ENCODE measurements around the gene RASGRF1. TPM values are rescaled to one million over a fixed set of nuclear protein-coding genes. Genes with fewer than 3 reads are reported as not detected.

The RASGRF1 gene
- total RNA-seq, 1 donor = under 0.01 TPM

- H3K9me3 ChIP-seq (ENCODE audit: low read depth, low read length) = no peaks in the 10 kb centered on the region
- H3K27ac ChIP-seq (ENCODE audit: low read depth, low read length) = no peak overlapping the region
- H2AFZ ChIP-seq (ENCODE audit: low read length) = no peak overlapping the region
- peaks cover 3% of the 10 kb centered on the region for H3K27me3 ChIP-seq (ENCODE audit: insufficient read depth, low read length)
- no peaks in the 10 kb centered on the region for H3K4me1 ChIP-seq (ENCODE audit: insufficient read depth, low read length)
- H4K20me1 ChIP-seq (ENCODE audit: insufficient read depth, low read length) = peaks cover 3% of the 10 kb centered on the region
- no peak for DNase-seq (ENCODE audit: insufficient read length, low spot score, missing footprints)
- no peaks in the 10 kb centered on the region for H3K36me3 ChIP-seq (ENCODE audit: insufficient read depth, low read length)
- no peak overlapping the region for H3K4me2 ChIP-seq (ENCODE audit: insufficient read depth, low read length)
- no peak for TF ChIP-seq CTCF (IDR thresholded peaks at IDR 0.05; ENCODE audit: extremely low read depth, low read depth, low read length)
- no peaks in the 10 kb centered on the region for H3K79me2 ChIP-seq (ENCODE audit: insufficient read depth, low read length)
- no peak overlapping the region for H3K4me3 ChIP-seq (ENCODE audit: insufficient read depth, low read length)
These were observed 39.6 kb downstream of the RASGRF1 start for GRCh38 chr15:79051029-79051428.

GRCh38 chr15:79050341-79050740 is 40.2 kb downstream of the RASGRF1 start:
- H3K79me2 ChIP-seq (ENCODE audit: insufficient read depth, low read length) = no peaks in the 10 kb centered on the region
- H3K36me3 ChIP-seq (ENCODE audit: insufficient read depth, low read length) = no peaks in the 10 kb centered on the region
- H4K20me1 ChIP-seq (ENCODE audit: insufficient read depth, low read length) = peaks cover 3% of the 10 kb centered on the region
- H3K4me3 ChIP-seq (ENCODE audit: insufficient read depth, low read length) = no peak overlapping the region
- no peaks in the 10 kb centered on the region for H3K9me3 ChIP-seq (ENCODE audit: low read depth, low read length)
- H3K4me2 ChIP-seq (ENCODE audit: insufficient read depth, low read length) = no peak overlapping the region
- H3K4me1 ChIP-seq (ENCODE audit: insufficient read depth, low read length) = no peaks in the 10 kb centered on the region
- DNase-seq (ENCODE audit: insufficient read length, low spot score, missing footprints) = no peak
- H2AFZ ChIP-seq (ENCODE audit: low read length) = no peak overlapping the region
- no peak overlapping the region for H3K27ac ChIP-seq (ENCODE audit: low read depth, low read length)
- TF ChIP-seq CTCF (IDR thresholded peaks at IDR 0.05; ENCODE audit: extremely low read depth, low read depth, low read length) = no peak
- peaks cover 3% of the 10 kb centered on the region for H3K27me3 ChIP-seq (ENCODE audit: insufficient read depth, low read length)

- no peaks in the 10 kb centered on the region for H3K79me2 ChIP-seq (ENCODE audit: insufficient read depth, low read length)
- H3K4me2 ChIP-seq (ENCODE audit: insufficient read depth, low read length) = no peak overlapping the region
- H3K9me3 ChIP-seq (ENCODE audit: low read depth, low read length) = no peaks in the 10 kb centered on the region
- H3K4me1 ChIP-seq (ENCODE audit: insufficient read depth, low read length) = no peaks in the 10 kb centered on the region
- no peak for TF ChIP-seq CTCF (IDR thresholded peaks at IDR 0.05; ENCODE audit: extremely low read depth, low read depth, low read length)
- no peak overlapping the region for H3K27ac ChIP-seq (ENCODE audit: low read depth, low read length)
- H3K4me3 ChIP-seq (ENCODE audit: insufficient read depth, low read length) = no peak overlapping the region
- peaks cover 3% of the 10 kb centered on the region for H4K20me1 ChIP-seq (ENCODE audit: insufficient read depth, low read length)
- H2AFZ ChIP-seq (ENCODE audit: low read length) = no peak overlapping the region
- H3K27me3 ChIP-seq (ENCODE audit: insufficient read depth, low read length) = peaks cover 3% of the 10 kb centered on the region
- no peaks in the 10 kb centered on the region for H3K36me3 ChIP-seq (ENCODE audit: insufficient read depth, low read length)
- no peak for DNase-seq (ENCODE audit: insufficient read length, low spot score, missing footprints)
These were observed 41.2 kb downstream of the RASGRF1 start for GRCh38 chr15:79049416-79049815.

GRCh38 chr15:79047676-79048439 is 42.7 kb downstream of the RASGRF1 start:
- Histone ChIP-seq H3K4me2 (ENCODE audit: insufficient read depth, low read length) (no peak overlapping the region), H3K27me3 (ENCODE audit: insufficient read depth, low read length) (peaks cover 6% of the 10 kb centered on the region), H3K36me3 (ENCODE audit: insufficient read depth, low read length) (no peaks in the 10 kb centered on the region), H3K79me2 (ENCODE audit: insufficient read depth, low read length) (no peaks in the 10 kb centered on the region), H3K4me1 (ENCODE audit: insufficient read depth, low read length) (no peaks in the 10 kb centered on the region), H4K20me1 (ENCODE audit: insufficient read depth, low read length) (peaks cover 3% of the 10 kb centered on the region), H3K4me3 (ENCODE audit: insufficient read depth, low read length) (no peak overlapping the region), H3K9me3 (ENCODE audit: low read depth, low read length) (no peaks in the 10 kb centered on the region), H3K27ac (ENCODE audit: low read depth, low read length) (no peak overlapping the region), H2AFZ (ENCODE audit: low read length) (no peak overlapping the region)
- no peak for DNase-seq (ENCODE audit: insufficient read length, low spot score, missing footprints)
- TF ChIP-seq CTCF (IDR thresholded peaks at IDR 0.05; ENCODE audit: extremely low read depth, low read depth, low read length) = no peak

All from osteoblast (primary cell).